Panc1 (cell line): ENCODE measurements around the gene SUMF1.

Experiments used
- POLR2AphosphoS5 ChIP-seq: IDR thresholded peaks from 2 replicates; pipeline ENCODE4 v1.6.1; 2012; ENCODE audit warnings: mild to moderate bottlenecking, low read depth, low read length, moderate library complexity
- TF ChIP-seq, protein P1 (sequence below): fragments of 450-650 bp; IDR thresholded peaks from 2 replicates; pipeline ENCODE4 v1.5.1; 2017; ENCODE audit warnings: mild to moderate bottlenecking

DNA sequence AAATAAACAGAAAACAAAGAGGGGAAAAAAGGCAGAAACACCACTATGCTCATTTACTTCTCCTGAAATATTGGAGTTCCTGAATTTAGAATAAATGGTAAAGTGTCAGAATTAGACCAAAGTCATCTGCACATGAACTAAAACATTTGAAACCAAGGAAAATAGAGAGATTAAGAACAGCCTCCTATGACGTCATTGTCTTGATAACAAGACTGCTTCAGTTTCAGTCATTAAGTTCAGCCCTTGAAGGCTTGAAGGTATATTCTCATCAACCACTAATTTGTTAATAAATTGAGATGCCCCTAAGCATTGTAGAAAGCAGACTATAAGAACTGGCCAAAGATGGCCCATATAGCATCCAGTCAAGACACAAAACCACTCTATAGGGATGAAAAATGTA is 2.5 kb downstream of the SUMF1 start:
- TF ChIP-seq, protein P1, sequence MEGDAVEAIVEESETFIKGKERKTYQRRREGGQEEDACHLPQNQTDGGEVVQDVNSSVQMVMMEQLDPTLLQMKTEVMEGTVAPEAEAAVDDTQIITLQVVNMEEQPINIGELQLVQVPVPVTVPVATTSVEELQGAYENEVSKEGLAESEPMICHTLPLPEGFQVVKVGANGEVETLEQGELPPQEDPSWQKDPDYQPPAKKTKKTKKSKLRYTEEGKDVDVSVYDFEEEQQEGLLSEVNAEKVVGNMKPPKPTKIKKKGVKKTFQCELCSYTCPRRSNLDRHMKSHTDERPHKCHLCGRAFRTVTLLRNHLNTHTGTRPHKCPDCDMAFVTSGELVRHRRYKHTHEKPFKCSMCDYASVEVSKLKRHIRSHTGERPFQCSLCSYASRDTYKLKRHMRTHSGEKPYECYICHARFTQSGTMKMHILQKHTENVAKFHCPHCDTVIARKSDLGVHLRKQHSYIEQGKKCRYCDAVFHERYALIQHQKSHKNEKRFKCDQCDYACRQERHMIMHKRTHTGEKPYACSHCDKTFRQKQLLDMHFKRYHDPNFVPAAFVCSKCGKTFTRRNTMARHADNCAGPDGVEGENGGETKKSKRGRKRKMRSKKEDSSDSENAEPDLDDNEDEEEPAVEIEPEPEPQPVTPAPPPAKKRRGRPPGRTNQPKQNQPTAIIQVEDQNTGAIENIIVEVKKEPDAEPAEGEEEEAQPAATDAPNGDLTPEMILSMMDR: no peak
- TF ChIP-seq POLR2AphosphoS5: no peak
